Esophagus squamous epithelium (tissue), 5 donors: ENCODE data around the gene DNAJB6. TPM values are rescaled to one million over a fixed set of nuclear protein-coding genes. Genes with fewer than 3 reads are reported as not detected.

ENCODE experiments used
- DNase-seq: peaks from one replicate; lab custom pipeline; 2025; lab: John Stamatoyannopoulos, UW
- H3K27ac ChIP-seq, 4 donors: fragments of 200-600 bp; sonication (generic); one replicate each; pipeline ENCODE4 v1.5.1; 2016 to 2019; ENCODE audit warnings: mild to moderate bottlenecking in 1 of 4
- H3K27me3 ChIP-seq, 4 donors: fragments of 200-600 bp; sonication (generic); 1 replicate in 3 of 4; 2 replicates in 1 of 4; pipeline versions ENCODE4 v1.5.1 to v1.6.0; 2017 to 2021; ENCODE audit warnings: antibody characterized with exemption in 1 of 4
- H3K36me3 ChIP-seq, 3 donors: fragments of 200-600 bp; sonication (generic); one replicate each; pipeline ENCODE4 v1.5.1; 2016 to 2019
- H3K4me1 ChIP-seq, 3 donors: fragments of 200-600 bp; sonication (generic); one replicate each; pipeline ENCODE4 v1.5.1; 2017 to 2019
- H3K4me3 ChIP-seq, 4 donors: fragments of 200-600 bp; sonication (generic); 1 replicate in 3 of 4; 2 replicates in 1 of 4; pipeline ENCODE4 v1.5.1; 2016 to 2019; ENCODE audit warnings: mild to moderate bottlenecking in 2 of 4, moderate library complexity in 1 of 4
- H3K9me3 ChIP-seq, 3 donors: fragments of 200-600 bp; sonication (generic); one replicate each; pipeline ENCODE4 v1.5.1; 2016 to 2019
- POLR2A ChIP-seq, 4 donors: fragments of 450-650 bp; IDR thresholded peaks; one replicate each; pipeline ENCODE4 v1.6.1; 2017; ENCODE audit warnings: antibody characterized with exemption in 4 of 4, mild to moderate bottlenecking in 4 of 4, moderate library complexity in 3 of 4
- WGBS, 2 donors: methylation state at CpG; one replicate each; pipeline ENCODE4 v1.1.5; 2018; 5-methylcytosine and 5-hydroxymethylcytosine counted together
- intact Hi-C: fragments of 100-400 bp; cut with DNase I; formaldehyde crosslinking; loops from one replicate; pipeline ENCODE4 v1.15.0; 2022
- total RNA-seq, 4 donors: library from RNA; depleted of rRNA; stranded (reverse); fragments of >200 nt; gene quantifications; one replicate each; pipeline ENCODE4 v1.1.0, GENCODE V29; 2016
- TF ChIP-seq, protein P1 (sequence below), 6 experiments: fragments of 450-650 bp in 4 of 6; fragments of 200-600 bp in 2 of 6; sonication (generic) in 2 of 6; IDR thresholded peaks; one replicate each; pipeline ENCODE4 v1.5.1; 2016 to 2019; ENCODE audit warnings: antibody characterized with exemption in 6 of 6, mild to moderate bottlenecking in 4 of 6, moderate library complexity in 4 of 6
- donor health status: DM: yes; HTN: yes; CAD: no.

DNAJB6 gene
- total RNA-seq, 4 donors from 2014 or later, result 96.5 to 193 (median 160) TPM

DNA sequence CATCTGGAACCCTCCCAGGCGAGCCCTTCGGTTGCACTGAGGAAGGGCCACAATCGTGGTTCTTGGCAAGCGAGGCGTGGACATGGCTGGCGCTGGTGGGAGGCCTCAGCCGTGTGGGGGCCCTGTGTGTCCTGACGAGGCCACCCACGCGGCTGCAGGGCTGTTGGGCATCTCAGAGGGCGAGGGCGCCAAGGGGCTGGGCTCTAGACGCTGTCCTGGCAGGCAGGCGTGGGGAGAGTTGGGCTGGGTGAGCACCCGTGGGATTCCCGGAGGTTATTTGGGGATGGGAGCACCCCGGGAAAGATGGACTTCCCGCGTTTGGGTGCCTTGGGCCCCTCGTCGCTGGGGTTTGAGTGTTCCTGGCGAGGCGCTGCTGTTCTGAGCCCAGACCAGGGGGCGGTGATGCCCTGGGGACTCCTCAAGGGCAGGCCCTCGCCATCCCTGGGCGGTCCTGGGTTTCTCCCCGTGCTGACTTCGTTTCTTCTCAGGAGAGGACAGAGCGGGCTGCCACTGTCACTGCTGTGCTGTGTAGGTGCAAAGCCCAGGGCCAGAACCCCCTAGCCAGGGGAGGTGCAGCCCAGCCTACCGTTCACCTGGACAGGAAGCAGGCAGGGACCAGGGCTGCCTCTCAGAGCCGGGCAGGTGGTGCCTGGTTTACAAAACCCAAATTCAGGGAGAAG is 87.2 kb downstream of the DNAJB6 start:
- Histone ChIP-seq H3K4me1 (no peaks in the 10 kb centered on the region), H3K27ac (no peak overlapping the region), H3K4me3 (no peak overlapping the region), H3K36me3 (peaks cover 0 to 24% (median 0%) of the 10 kb centered on the region in 3 donors), H3K9me3 (no peaks in the 10 kb centered on the region), H3K27me3 (no peaks in the 10 kb centered on the region)
- WGBS, 2 donors, result 88% methylated on average over 3 of the region's 31 CpGs; no CpG with 5 or more reads in 1 of the 2 donors
- intact Hi-C loops, result no loop called here
- no peak for DNase-seq
- TF ChIP-seq POLR2A (IDR thresholded peaks at IDR 0.05), result no peak
- TF ChIP-seq, protein P1, sequence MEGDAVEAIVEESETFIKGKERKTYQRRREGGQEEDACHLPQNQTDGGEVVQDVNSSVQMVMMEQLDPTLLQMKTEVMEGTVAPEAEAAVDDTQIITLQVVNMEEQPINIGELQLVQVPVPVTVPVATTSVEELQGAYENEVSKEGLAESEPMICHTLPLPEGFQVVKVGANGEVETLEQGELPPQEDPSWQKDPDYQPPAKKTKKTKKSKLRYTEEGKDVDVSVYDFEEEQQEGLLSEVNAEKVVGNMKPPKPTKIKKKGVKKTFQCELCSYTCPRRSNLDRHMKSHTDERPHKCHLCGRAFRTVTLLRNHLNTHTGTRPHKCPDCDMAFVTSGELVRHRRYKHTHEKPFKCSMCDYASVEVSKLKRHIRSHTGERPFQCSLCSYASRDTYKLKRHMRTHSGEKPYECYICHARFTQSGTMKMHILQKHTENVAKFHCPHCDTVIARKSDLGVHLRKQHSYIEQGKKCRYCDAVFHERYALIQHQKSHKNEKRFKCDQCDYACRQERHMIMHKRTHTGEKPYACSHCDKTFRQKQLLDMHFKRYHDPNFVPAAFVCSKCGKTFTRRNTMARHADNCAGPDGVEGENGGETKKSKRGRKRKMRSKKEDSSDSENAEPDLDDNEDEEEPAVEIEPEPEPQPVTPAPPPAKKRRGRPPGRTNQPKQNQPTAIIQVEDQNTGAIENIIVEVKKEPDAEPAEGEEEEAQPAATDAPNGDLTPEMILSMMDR (IDR thresholded peaks at IDR 0.05), result no peak

- peaks cover 0 to 21% (median 0%) of the 10 kb centered on the region in 3 donors for H3K36me3 ChIP-seq
- WGBS, 2 donors, result 60 to 73% methylated on average over 2 to 3 of the region's 18 CpGs
- no peak overlapping the region for H3K4me3 ChIP-seq
- H3K4me1 ChIP-seq, result no peaks in the 10 kb centered on the region
- no peak for DNase-seq
- intact Hi-C loops, result no loop called here
- no peaks in the 10 kb centered on the region for H3K27me3 ChIP-seq
- H3K9me3 ChIP-seq, result no peaks in the 10 kb centered on the region
- no peak for TF ChIP-seq POLR2A (IDR thresholded peaks at IDR 0.05)
- TF ChIP-seq, protein P1 (IDR thresholded peaks at IDR 0.05), result no peak
- no peak overlapping the region for H3K27ac ChIP-seq
Observed at GRCh38 chr7:157425137-157425731, 88.4 kb downstream of the DNAJB6 start.

DNA sequence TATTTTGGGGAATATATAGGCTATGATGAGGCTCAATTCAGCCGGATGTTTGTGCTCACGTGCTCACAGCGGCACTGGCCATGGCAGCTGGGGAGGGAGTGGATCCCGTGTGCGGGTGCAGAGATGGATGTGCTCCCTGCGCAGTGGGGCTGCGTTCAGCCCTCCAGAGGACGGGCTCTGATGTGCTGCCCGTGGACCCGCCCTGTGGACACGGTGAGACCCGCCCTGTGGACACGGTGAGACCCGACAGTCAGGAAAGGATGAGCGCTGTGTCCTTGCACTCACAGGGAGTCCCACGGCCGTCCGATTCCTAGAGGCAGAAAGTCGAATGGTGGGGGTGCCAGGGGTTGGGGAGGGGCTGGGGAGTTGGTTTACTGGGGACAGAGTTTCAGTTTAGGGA is 89.0 kb downstream of the DNAJB6 start:
- Histone ChIP-seq H3K4me3 (no peak overlapping the region), H3K36me3 (peaks cover 0 to 16% (median 0%) of the 10 kb centered on the region in 3 donors), H3K4me1 (no peaks in the 10 kb centered on the region), H3K27me3 (no peaks in the 10 kb centered on the region), H3K9me3 (no peaks in the 10 kb centered on the region), H3K27ac (no peak overlapping the region)
- TF ChIP-seq, protein P1 (IDR thresholded peaks at IDR 0.05), result no peak
- TF ChIP-seq POLR2A (IDR thresholded peaks at IDR 0.05), result no peak
- no peak for DNase-seq
- WGBS, 2 donors, result 82 to 83% methylated on average over 7 to 10 of the region's 19 CpGs
- intact Hi-C loops, result no loop called here

DNA sequence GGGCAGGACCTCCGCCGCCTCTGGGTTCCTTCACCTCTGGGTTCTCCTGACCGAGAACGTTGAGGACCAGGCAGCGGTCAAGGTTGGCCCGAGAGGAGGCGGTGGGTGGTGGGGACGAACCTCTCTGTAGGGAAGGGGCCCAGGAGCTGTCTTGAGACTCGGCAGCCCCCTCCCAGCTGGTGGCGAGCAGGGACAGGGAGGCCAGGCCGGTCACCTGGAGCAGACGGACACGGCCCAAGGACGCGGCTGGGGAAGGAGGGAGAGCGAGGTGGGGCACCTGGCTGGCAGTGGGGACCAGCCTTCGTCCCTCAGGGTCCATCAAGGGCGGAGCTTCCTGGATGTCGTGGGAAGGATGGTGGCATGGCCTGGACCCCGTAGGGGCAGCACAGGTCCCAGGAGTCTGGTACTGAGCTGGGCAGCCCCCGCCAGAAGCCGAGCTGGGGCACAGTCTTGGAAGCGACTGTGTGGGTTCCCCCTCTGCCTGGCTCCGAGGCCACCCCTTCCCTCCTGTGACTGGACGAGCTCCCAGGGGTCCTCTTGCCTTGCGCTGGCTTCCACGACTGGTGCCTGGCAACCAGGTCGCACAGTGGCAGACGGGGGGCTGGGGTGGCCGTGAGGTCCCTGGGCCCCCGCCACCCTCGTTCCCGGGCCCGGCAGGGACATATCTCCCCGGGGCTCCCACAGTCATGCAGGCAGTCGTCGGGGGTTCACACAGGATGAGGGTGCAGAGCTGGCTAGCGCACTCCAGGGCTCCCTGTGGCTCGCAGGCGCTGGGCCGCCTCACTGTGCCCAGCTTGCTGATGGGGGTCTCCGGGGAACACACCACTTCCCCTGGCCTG is 89.9 kb downstream of the DNAJB6 start:
- 73 to 80% methylated on average over 3 to 10 of the region's 42 CpGs for whole genome bisulfite sequencing, 2 donors

More for the DNA sequence above, 89.9 kb downstream of the DNAJB6 start:
- Histone ChIP-seq H3K27ac (no peak overlapping the region), H3K36me3 (peaks cover 0 to 11% (median 0%) of the 10 kb centered on the region in 3 donors), H3K27me3 (no peaks in the 10 kb centered on the region), H3K9me3 (no peaks in the 10 kb centered on the region), H3K4me1 (no peaks in the 10 kb centered on the region), H3K4me3 (no peak overlapping the region)
- intact Hi-C loops, result no loop called here
- TF ChIP-seq POLR2A (IDR thresholded peaks at IDR 0.05), result no peak
- TF ChIP-seq, protein P1 (IDR thresholded peaks at IDR 0.05), result no peak
- DNase-seq, result no peak
